ENCODE measurements around the gene SP6. TPM values are rescaled to one million over a fixed set of nuclear protein-coding genes. Genes with fewer than 3 reads are reported as not detected.
A peak's percentile ranks its signal among the peaks of the same experiment; 100 is the strongest.

The SP6 gene
- total and polyA plus RNA-seq, 2 of the 8 experiments (the other 6 are each of a cell fraction or from before 2014, with no cell fraction given) = 1.2 to 1.5 TPM

DNA sequence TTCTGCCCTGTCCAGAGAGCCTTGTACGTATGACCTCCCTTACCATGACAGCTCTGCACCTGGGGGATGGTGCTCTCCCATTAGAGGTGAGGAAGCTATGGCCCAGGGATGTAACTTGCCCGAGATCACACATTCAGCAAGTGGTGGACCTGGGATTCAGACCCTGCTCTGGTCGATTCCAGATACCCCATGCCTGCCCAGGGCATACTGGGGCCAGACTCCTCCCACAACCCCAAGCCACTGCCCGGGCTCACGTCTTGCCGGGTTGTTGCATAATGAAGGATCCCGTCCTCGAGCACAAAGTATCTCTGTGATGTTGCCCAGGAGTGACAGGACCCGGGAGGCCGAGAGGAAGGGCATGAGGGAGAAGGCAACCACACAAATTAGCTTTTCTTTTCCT lies 31.5 kb downstream of the SP6 start:
- H3K79me2 ChIP-seq (ENCODE audit: control insufficient read depth in 1 of 2, insufficient read depth in 2 of 2, low read length in 2 of 2) = no peaks in the 10 kb centered on the region
- CTCF ChIA-PET (ENCODE audit: partially characterized antibody) = interaction anchor here (0.9 to 2.5 kb wide), 2 partner anchors 9 to 22 kb away, joined by 3 to 6 read pairs; partner anchors contain the start of gene SCRN2

More for the DNA sequence above, 31.5 kb downstream of the SP6 start:
- Histone ChIP-seq H4K20me1 (replicated peaks in 1 of 2; ENCODE audit: control insufficient read depth in 1 of 2, insufficient read depth in 2 of 2, low read length in 2 of 2) (peaks cover 0 to 1% of the 10 kb centered on the region in 2 experiments), H2BK12ac (ENCODE audit: low read depth, low read length) (no peak overlapping the region), H2AK5ac (ENCODE audit: low read depth, low read length) (no peak overlapping the region), H3K56ac (replicated peaks; ENCODE audit: insufficient read length, low read depth, low read length) (no peak overlapping the region), H3K23me2 (ENCODE audit: low read depth, low read length) (peaks cover 8% of the 10 kb centered on the region; the same call in 1 of the 2 replicates), H3K23ac (ENCODE audit: insufficient read length) (no peak overlapping the region), H3K18ac (ENCODE audit: extremely low read depth, low read length) (no peak overlapping the region), H3K27ac (ENCODE audit: low read depth, low read length) (no peak overlapping the region), H3K14ac (ENCODE audit: insufficient read length) (no peak overlapping the region), H2AFZ (ENCODE audit: low read length) (no peak overlapping the region), H2BK15ac (ENCODE audit: low read length) (no peak overlapping the region), H3K27me3 (replicated peaks in 1 of 4; ENCODE audit: control insufficient read depth in 3 of 4, extremely low read depth in 1 of 4, insufficient read depth in 3 of 4, low read length in 3 of 4) (no peaks in the 10 kb centered on the region), H3K4me1 (replicated peaks in 1 of 4; ENCODE audit: control insufficient read depth in 3 of 4, insufficient read depth in 4 of 4, low read length in 3 of 4) (peaks cover 0 to 12% (median 7%) of the 10 kb centered on the region in 4 experiments; a peak in 6 of 7 replicates), H3K4ac (replicated peaks; ENCODE audit: insufficient read length, low read depth, low read length) (no peak overlapping the region), H2BK20ac (ENCODE audit: low read length) (no peak overlapping the region), H3K9me3 (ENCODE audit: insufficient read depth in 2 of 2, low read depth in 1 of 2, low read length in 1 of 2) (no peaks in the 10 kb centered on the region), H3K4me3 (ENCODE audit: extremely low read depth in 1 of 4, insufficient read depth in 2 of 4, low read depth in 3 of 4, low read length in 4 of 4) (no peak overlapping the region), H3K36me3 (ENCODE audit: control insufficient read depth in 2 of 4, insufficient read depth in 4 of 4, low read length in 3 of 4) (peaks cover 0 to 10% (median 8%) of the 10 kb centered on the region in 4 experiments; a peak in 4 of 8 replicates), H3K4me2 (ENCODE audit: insufficient read depth in 1 of 2, low read depth in 2 of 2, low read length in 2 of 2) (no peak overlapping the region), H2BK5ac (ENCODE audit: low read depth, low read length) (no peak overlapping the region), H2BK120ac (replicated peaks; ENCODE audit: low read depth, low read length) (no peak overlapping the region), H4K5ac (ENCODE audit: insufficient read length, low read depth, low read length) (no peak overlapping the region), H4K8ac (ENCODE audit: extremely low read depth, insufficient read depth, low read length) (peak overlapping the region; percentile 31; the same call in 1 of the 2 replicates), H4K91ac (replicated peaks; ENCODE audit: insufficient read length, low read length) (no peak overlapping the region), H3K9ac (replicated peaks in 1 of 4; ENCODE audit: extremely low read depth in 1 of 4, low read depth in 3 of 4, low read length in 3 of 4) (no peak overlapping the region), H3K79me1 (ENCODE audit: low read depth, low read length) (no peaks in the 10 kb centered on the region; the same call in 1 of the 2 replicates)
- no peak for FAIRE-seq
- POLR2A ChIA-PET (ENCODE audit: partially characterized antibody) = no interaction called here
- TF ChIP-seq EZH2 (IDR thresholded peaks at IDR 0.05; ENCODE audit: low read depth, low read length, severe bottlenecking) (no peak), TAF1 (IDR thresholded peaks at IDR 0.05; ENCODE audit: low read depth, low read length) (no peak), YY1 (IDR thresholded peaks at IDR 0.05; ENCODE audit: low read depth, low read length) (no peak), HDAC6 (IDR thresholded peaks at IDR 0.05; ENCODE audit: low read depth, low read length) (no peak), RAD21 (IDR thresholded peaks at IDR 0.05 in 1 of 2, conservative IDR thresholded peaks at IDR 0.05 in 1 of 2; ENCODE audit: low read depth in 2 of 2, low read length in 2 of 2) (no peak), SUZ12 (IDR thresholded peaks at IDR 0.05; ENCODE audit: low read length) (no peak), SIRT6 (IDR thresholded peaks at IDR 0.05; ENCODE audit: low read length) (no peak), FOSL1 (IDR thresholded peaks at IDR 0.05; ENCODE audit: insufficient read depth, low read depth, low read length) (no peak), POLR2A (IDR thresholded peaks at IDR 0.05; ENCODE audit: control extremely low read depth in 1 of 2, low read depth in 2 of 2, low read length in 2 of 2) (no peak), PHF8 (conservative IDR thresholded peaks at IDR 0.05; ENCODE audit: low read depth, low read length) (no peak), HDAC2 (IDR thresholded peaks at IDR 0.05; ENCODE audit: borderline replicate concordance in 1 of 2, low read depth in 2 of 2, low read length in 2 of 2) (no peak)
- no peak for DNase-seq (ENCODE audit: low read depth in 1 of 2, low spot score in 2 of 2)
- 75% methylated on average over 9 of the region's 10 CpGs; no CpG with 5 or more reads in 1 of the 2 experiments for WGBS, 2 experiments (ENCODE audit: extremely low coverage in 1 of 2, insufficient coverage in 1 of 2, insufficient read length in 1 of 2, insufficient replicate concordance in 2 of 2, low coverage in 1 of 2, low lambda C conversion rate in 2 of 2, missing lambda C conversion rate in 1 of 2)

All from H1 (cell line).